GM19328 (cell line): ENCODE data around the gene DEPDC4.

Source experiments
- ATAC-seq: cut with Tn5 transposase; IDR thresholded peaks from one replicate; pipeline ENCODE4 v1.9.1; 2021; ENCODE audit warnings: mild to moderate bottlenecking, moderate library complexity; ENCODE audit not compliant: unreplicated experiment

The DEPDC4 gene

GRCh38 chr12:100219328-100220109 lies 47.4 kb downstream of the DEPDC4 start:
- no peak for ATAC-seq

- no peak for ATAC-seq
These were observed 50.5 kb downstream of the DEPDC4 start for GRCh38 chr12:100216337-100216736.

GRCh38 chr12:100215209-100215608 lies 51.7 kb downstream of the DEPDC4 start:
- no peak for ATAC-seq

DNA sequence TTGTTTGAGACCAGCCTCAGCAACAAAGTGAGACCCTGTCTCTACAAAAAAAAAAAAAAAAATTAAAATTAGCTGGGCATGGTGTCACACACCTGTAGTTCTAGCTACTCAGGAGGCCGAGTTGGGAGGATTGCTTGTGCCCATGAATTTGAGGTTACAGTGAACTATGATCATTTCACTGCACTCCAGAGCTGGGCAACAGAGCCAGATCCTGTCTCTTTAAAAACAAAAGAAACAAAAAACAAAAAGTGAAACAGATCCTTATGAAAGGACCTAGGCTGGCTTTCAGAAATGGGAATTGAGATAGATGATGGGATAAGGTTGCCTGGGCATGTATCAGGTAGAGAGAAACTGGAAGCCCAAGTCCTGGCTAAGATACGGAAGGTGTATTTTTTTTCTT lies 52.4 kb downstream of the DEPDC4 start:
- ATAC-seq: no peak

GRCh38 chr12:100213016-100213891 lies 53.6 kb downstream of the DEPDC4 start:
- ATAC-seq: no peak

DNA sequence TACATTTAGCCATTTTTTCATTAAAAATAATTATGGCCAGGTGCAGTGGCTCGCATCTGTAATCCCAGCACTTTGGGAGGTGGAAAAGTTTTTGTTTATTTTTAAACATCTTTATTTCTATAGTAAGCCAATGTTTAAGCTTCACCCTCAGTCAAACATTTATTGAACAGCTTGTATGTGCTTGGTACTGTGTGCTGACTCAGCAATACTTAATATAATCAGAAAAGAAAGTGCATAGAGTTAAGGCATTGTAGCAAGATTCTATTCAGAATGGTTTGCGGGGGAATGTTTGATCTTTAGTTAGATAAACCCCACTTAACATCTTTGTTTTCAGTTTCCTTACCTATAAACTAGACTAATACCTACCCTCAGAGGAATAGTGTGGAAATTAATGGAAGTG lies 55.2 kb downstream of the DEPDC4 start:
- ATAC-seq: no peak

GRCh38 chr12:100208834-100209233 lies 58.0 kb downstream of the DEPDC4 start:
- no peak for ATAC-seq

DNA sequence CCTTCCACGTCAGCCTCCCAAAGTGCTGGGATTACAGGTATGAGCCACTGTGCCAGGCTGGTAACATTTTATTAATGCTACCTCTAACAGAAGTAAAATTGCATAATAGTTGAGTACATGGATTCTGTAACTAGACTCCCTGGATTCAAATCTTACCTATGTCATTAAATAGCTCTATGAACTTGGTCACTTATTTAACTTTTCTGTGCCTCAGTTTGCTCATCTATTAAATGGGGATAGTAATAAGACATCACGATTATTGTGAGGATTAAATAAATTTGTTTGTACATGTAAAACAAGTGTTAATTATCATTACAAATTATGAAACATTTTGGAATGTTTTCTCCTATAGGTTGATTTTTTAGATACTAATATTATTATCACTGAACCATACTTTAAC lies 59.6 kb downstream of the DEPDC4 start:
- ATAC-seq: no peak

DNA sequence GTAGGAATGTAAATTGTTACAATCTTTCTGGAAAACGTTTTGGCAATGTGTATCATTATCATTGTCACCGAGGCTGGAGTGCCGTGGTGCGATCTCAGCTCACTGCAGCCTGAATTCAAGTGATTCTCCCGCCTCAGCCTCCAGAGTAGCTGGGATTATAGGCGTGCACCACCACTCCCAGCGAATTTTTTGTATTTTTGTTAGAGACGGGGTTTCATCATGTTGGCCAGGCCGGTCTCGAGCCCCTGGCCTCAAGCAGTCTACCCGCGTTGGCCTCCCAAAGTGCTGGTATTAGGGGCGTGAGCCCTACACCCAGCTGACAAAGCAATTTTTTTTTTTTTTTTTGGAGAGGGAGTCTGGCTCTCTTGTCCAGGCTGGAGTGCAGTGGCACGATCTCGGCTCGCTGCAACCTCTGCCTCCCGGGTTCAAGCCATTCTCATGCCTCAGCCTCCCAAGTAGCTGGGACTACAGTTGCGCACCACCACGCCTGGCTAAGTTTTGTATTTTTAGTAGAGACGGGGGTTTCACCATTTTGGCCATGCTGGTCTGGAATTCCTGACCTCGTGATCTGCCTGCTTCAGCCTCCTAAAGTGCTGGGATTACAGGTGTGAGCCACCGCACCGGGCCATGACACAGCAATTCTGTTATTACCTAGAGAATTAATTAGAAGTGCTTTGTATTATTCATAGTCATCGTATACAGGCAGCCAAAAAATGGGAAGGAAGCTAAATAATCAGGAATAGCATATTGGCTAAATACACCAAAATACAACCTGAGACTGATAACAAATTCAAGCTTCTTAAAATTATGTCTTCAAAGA lies 65.1 kb downstream of the DEPDC4 start:
- ATAC-seq: no peak

DNA sequence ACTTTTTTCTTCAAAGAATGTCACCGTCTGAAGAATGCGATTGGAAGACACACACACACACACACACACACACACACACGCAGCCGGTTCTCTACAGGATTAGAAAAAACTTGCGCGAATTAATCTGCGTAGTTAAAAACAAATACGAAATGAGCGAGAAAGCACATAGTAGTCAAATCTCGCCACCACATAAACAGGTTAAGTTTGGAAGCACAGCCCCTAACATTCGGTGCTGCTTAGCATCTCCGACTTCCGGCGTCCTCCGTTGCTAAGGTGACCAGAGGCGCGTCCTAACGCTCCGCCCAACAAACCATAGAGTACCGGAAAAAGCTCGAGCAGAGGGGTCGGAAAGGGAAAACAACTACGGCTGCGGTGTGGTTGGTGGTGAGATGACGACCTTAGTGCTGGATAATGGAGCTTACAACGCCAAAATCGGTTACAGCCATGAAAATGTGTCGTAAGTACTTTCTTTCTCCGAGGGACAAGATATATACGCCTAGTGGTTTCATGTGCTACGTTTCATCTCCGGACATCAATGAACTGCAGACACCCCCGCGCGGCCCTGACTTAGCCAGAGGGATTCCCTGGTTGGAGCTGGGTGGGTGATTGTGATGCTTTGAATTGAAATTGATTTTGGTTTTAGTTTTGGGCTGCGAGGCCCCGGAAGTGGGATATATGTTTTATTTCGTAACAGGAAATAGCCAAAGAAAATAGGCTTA lies 66.3 kb downstream of the DEPDC4 start, which contains the start of gene ACTR6:
ACTR6 (plus strand) TSS at position 353 of the 719 bp plus-strand sequence; CDS start at position 390, 37 bp downstream.
- ATAC-seq: peak; percentile 91

DNA sequence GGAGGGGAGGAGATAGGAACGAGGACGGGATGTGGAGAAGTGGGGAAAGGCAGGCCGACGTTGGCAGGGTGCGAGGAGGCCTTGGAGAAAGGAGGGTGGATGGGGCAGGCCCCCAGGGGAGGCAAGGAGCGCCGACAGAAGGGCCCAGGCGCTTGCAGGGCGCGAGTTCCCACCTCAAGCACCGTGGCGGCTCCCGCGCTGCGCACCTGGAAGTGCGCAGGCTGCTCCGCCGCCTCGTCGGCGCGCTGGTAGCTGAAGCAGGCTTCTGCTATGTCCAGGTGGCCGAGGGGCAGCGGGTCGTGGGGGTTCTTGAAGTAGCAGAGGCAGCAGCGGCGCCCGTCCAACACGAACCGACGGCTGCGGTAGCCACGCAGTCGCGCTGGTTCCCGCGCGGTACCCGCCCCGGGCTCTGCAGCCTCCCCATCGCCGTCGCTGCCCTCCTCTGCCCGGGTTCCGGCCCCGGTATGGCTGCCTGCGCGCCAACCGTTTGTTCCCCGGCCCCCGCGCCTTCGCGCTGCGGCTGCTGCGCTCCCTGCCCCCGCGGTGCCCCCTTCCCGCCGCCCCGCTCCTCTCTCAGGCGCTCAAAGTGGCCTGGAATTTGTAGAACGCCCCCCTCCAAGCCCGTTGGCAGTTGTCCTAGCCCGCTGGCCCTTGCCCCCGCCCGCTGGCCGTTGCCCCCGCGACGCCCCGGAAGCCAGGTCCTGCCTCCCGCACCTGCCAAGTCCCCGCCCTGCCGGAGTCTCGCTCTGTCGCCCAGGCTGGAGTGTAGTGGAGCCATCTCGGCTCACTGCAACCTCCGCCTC lies 67.3 kb downstream of the DEPDC4 start:
- ATAC-seq: peak; percentile 72

- no peak for ATAC-seq
These were observed 67.9 kb downstream of the DEPDC4 start for GRCh38 chr12:100199023-100199346.

GRCh38 chr12:100197486-100197885 lies 69.4 kb downstream of the DEPDC4 start:
- no peak for ATAC-seq

DNA sequence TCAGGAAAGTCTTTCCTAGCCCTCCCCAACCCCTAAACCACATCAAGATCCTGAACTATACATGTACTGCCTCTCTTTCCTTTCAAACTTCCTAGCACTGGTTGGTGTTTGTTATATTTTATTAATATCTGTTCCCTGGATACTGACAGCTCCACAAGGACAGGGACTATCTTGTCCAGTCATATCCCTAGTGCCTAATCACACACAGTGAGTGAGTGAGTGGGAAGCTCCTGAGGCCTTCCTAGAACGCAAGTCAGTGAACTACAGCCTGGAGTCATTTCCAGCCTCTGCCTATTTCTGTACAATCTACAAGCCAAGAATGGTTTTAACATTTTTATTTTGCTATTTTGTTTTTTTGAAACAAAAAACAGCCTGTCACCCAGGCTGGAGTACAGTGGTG lies 73.8 kb downstream of the DEPDC4 start:
- ATAC-seq: no peak
